Endothelial cell of umbilical vein (primary cell): Measurements from ENCODE around the gene CCDC171. TPM values are rescaled to one million over a fixed set of nuclear protein-coding genes. Genes with fewer than 3 reads are reported as not detected.

Experiments
- BruUV-seq: library from RNA; stranded (reverse); fragments of 400-500 nt; replicated peaks from 2 replicates; lab custom pipeline; 2021; lab: Mats Ljungman, UMichigan
- CTCF ChIA-PET: fragments of 300-600, 350-600 bp; sonication (Branson Sonifier 250); formaldehyde crosslinking; loops from one replicate; lab custom pipeline; 2021; ENCODE audit warnings: antibody characterized with exemption, inconsistent platforms; lab: Charles Lee
- POLR2A ChIA-PET: fragments of 300-600, 350-600 bp; sonication (Branson Sonifier 250); formaldehyde crosslinking; loops from one replicate; lab custom pipeline; 2021; ENCODE audit warnings: antibody characterized with exemption, inconsistent platforms; lab: Charles Lee
- DNase-seq: peaks from one replicate; pipeline ENCODE4 v3.0.0-alpha.2; 2011; ENCODE audit warnings: low read depth, low spot score
- FAIRE-seq: peaks from 2 replicates; lab custom pipeline; 2011; peaks lifted over from hg19 to GRCh38; lab: Jason Lieb, UNC
- H2AFZ ChIP-seq: 2 replicates; pipeline ENCODE4 v1.6.0; 2012; ENCODE audit warnings: low read depth, low read length, control low read depth, inconsistent platforms
- H3K27ac ChIP-seq: 2 replicates; pipeline ENCODE4 v1.5.1; 2011; ENCODE audit warnings: low read depth, mild to moderate bottlenecking, control low read depth, low read length, moderate library complexity; ENCODE audit not compliant: insufficient read depth
- H3K27me3 ChIP-seq, 2 experiments: 2 replicates each; pipeline versions ENCODE4 v1.6.0 to v1.6.1; 2011; ENCODE audit warnings: low read length in 2 of 2, mixed read lengths in 1 of 2; ENCODE audit not compliant: control insufficient read depth in 2 of 2, insufficient read depth in 2 of 2
- H3K36me3 ChIP-seq, 2 experiments: 2 replicates in 1 of 2; 3 replicates in 1 of 2; pipeline ENCODE4 v1.5.1; 2011; ENCODE audit warnings: low read length in 2 of 2, mild to moderate bottlenecking in 1 of 2, moderate library complexity in 1 of 2; ENCODE audit not compliant: control insufficient read depth in 2 of 2, insufficient read depth in 2 of 2; ENCODE audit errors: extremely low read depth in 1 of 2
- H3K4me1 ChIP-seq: 3 replicates; pipeline ENCODE4 v1.5.1; 2011; ENCODE audit warnings: mild to moderate bottlenecking, low read length; ENCODE audit not compliant: control insufficient read depth, insufficient read depth; ENCODE audit errors: extremely low read depth
- H3K4me2 ChIP-seq: 2 replicates; pipeline ENCODE4 v1.6.1; 2011; ENCODE audit warnings: low read length, control low read depth, mixed read lengths; ENCODE audit not compliant: insufficient read depth
- H3K4me3 ChIP-seq, 3 experiments: fragments of 200-600 bp in 1 of 3; sonication (generic), shearing (Covaris generic) in 1 of 3; replicated peaks in 1 of 3; 2 replicates each; pipeline ENCODE4 v1.5.1; 2011 to 2016; ENCODE audit warnings: control low read depth in 3 of 3, low read length in 3 of 3, mild to moderate bottlenecking in 2 of 3, inconsistent platforms in 1 of 3, low read depth in 1 of 3, moderate library complexity in 1 of 3; ENCODE audit not compliant: insufficient read depth in 1 of 3
- H3K79me2 ChIP-seq: 2 replicates; pipeline ENCODE4 v1.6.0; 2012; ENCODE audit warnings: low read length, inconsistent platforms; ENCODE audit not compliant: control insufficient read depth, insufficient read depth
- H3K9ac ChIP-seq: replicated peaks from 2 replicates; pipeline ENCODE3; 2011; ENCODE audit warnings: low read length, control low read depth; ENCODE audit not compliant: insufficient read depth; ENCODE audit errors: extremely low read depth
- H3K9me1 ChIP-seq: replicated peaks from 3 replicates; pipeline ENCODE4 v1.6.0; 2011; ENCODE audit warnings: mild to moderate bottlenecking, low read length; ENCODE audit not compliant: control insufficient read depth, insufficient read depth; ENCODE audit errors: extremely low read depth
- H3K9me3 ChIP-seq: replicated peaks from 2 replicates; pipeline ENCODE4 v1.5.1; 2012; ENCODE audit warnings: low read length, inconsistent platforms; ENCODE audit not compliant: control insufficient read depth, insufficient read depth
- H4K20me1 ChIP-seq: replicated peaks from 2 replicates; pipeline ENCODE3; 2011; ENCODE audit warnings: mild to moderate bottlenecking, low read length; ENCODE audit not compliant: control insufficient read depth, insufficient read depth; ENCODE audit errors: extremely low read depth
- EZH2 ChIP-seq: IDR thresholded peaks from 2 replicates; pipeline ENCODE4 v1.6.1; 2012; ENCODE audit warnings: borderline replicate concordance, low read depth, mild to moderate bottlenecking, moderate library complexity, low read length, inconsistent platforms; ENCODE audit not compliant: severe bottlenecking
- FOS ChIP-seq: IDR thresholded peaks from 2 replicates; pipeline ENCODE4 v1.6.1; 2011; ENCODE audit warnings: mild to moderate bottlenecking, low read length, moderate library complexity, borderline replicate concordance; ENCODE audit not compliant: insufficient read depth
- GATA2 ChIP-seq: IDR thresholded peaks from 2 replicates; pipeline ENCODE4 v1.7.0; 2011; ENCODE audit warnings: low read depth, mild to moderate bottlenecking, moderate library complexity, mixed read lengths, low read length; ENCODE audit not compliant: insufficient read length, insufficient read depth
- JUN ChIP-seq: IDR thresholded peaks from 2 replicates; pipeline ENCODE4 v1.6.1; 2011; ENCODE audit warnings: borderline replicate concordance, low read depth; ENCODE audit not compliant: insufficient read length, insufficient read depth
- MYC ChIP-seq: IDR thresholded peaks from one replicate; pipeline ENCODE4 v1.6.1; 2011; ENCODE audit warnings: mild to moderate bottlenecking, low read depth, low read length
- POLR2A ChIP-seq: IDR thresholded peaks from 2 replicates; pipeline ENCODE4 v1.6.1; 2012; ENCODE audit warnings: low read depth, mild to moderate bottlenecking, control low read depth, low read length
- POLR2AphosphoS5 ChIP-seq: IDR thresholded peaks from 2 replicates; pipeline ENCODE4 v1.6.1; 2012; ENCODE audit warnings: low read depth, mild to moderate bottlenecking, control low read depth, low read length, moderate library complexity; ENCODE audit not compliant: insufficient read depth
- dilution Hi-C: fragments of 300-500 bp; cut with MboI; formaldehyde crosslinking; loops from one replicate; pipeline ENCODE4 v1.15.0; 2019; ENCODE audit warnings: low sequenced_read_pairs; ENCODE audit not compliant: extremely low pct_ligation_motif_present
- intact Hi-C: fragments of 100-400 bp; cut with micrococcal nuclease; formaldehyde crosslinking; loops from one replicate; pipeline ENCODE4 v1.10.0; 2022
- polyA plus RNA-seq, 4 experiments: library from polyadenylated mRNA; depleted of rRNA in 3 of 4; stranded (reverse) in 3 of 4; unstranded in 1 of 4; fragments of >200 nt; gene quantifications; 2 replicates each; pipeline versions ENCODE4 v1.2.1 to v1.2.3, GENCODE V29; 2011 to 2012; ENCODE audit warnings: missing spikeins in 1 of 4
- total RNA-seq: library from RNA; stranded (reverse); gene quantifications from 2 replicates; pipeline ENCODE4 v1.2.3, GENCODE V29; 2021
- TF ChIP-seq, protein P1 (sequence below): IDR thresholded peaks from 2 replicates; pipeline ENCODE4 v1.6.1; 2011; ENCODE audit not compliant: insufficient read depth, insufficient read length
- TF ChIP-seq, protein P2 (sequence below), 2 donors: IDR thresholded peaks; 1 replicate in 1 of 2; 2 replicates in 1 of 2; pipeline ENCODE4 v1.5.1; 2011; ENCODE audit warnings: low read length in 2 of 2, mild to moderate bottlenecking in 2 of 2, moderate library complexity in 2 of 2, control low read depth in 1 of 2, inconsistent platforms in 1 of 2, low read depth in 1 of 2; ENCODE audit not compliant: insufficient read depth in 1 of 2; ENCODE audit errors: extremely low read depth in 1 of 2

The CCDC171 gene
- total and polyA plus RNA-seq, 2 donors (not counting 3 experiments of a cell fraction or from before 2014, with no cell fraction given), result 0.58 to 1.4 TPM

DNA sequence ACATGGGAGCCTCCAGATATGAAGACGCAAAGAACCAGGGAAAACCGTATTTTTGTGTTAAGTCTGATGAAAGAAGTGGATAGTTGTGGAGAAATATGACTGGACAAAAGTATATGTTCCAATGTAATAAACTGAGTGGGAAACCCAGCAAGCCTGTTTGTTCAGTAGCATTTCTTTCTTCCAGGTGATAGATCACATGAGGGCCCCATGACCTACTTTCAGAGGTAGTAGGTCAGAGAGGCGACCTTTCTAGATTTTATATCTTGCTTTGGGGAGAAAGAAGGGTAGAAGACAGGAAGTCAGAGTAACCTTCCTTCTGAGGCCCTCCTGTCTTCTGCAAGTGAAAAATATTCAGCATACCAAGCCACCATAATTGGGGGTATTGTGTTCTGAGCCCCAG lies 31.5 kb downstream of the CCDC171 start:
- no peaks in the 10 kb centered on the region for H3K9me1 ChIP-seq
- no peak overlapping the region for H3K9ac ChIP-seq
- no peak overlapping the region for H3K27ac ChIP-seq
- TF ChIP-seq MYC (no peak), JUN (no peak), FOS (no peak), EZH2 (no peak), GATA2 (no peak), POLR2AphosphoS5 (no peak), POLR2A (no peak)
- TF ChIP-seq, protein P1, sequence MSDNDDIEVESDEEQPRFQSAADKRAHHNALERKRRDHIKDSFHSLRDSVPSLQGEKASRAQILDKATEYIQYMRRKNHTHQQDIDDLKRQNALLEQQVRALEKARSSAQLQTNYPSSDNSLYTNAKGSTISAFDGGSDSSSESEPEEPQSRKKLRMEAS, result no peak
- TF ChIP-seq, protein P2, sequence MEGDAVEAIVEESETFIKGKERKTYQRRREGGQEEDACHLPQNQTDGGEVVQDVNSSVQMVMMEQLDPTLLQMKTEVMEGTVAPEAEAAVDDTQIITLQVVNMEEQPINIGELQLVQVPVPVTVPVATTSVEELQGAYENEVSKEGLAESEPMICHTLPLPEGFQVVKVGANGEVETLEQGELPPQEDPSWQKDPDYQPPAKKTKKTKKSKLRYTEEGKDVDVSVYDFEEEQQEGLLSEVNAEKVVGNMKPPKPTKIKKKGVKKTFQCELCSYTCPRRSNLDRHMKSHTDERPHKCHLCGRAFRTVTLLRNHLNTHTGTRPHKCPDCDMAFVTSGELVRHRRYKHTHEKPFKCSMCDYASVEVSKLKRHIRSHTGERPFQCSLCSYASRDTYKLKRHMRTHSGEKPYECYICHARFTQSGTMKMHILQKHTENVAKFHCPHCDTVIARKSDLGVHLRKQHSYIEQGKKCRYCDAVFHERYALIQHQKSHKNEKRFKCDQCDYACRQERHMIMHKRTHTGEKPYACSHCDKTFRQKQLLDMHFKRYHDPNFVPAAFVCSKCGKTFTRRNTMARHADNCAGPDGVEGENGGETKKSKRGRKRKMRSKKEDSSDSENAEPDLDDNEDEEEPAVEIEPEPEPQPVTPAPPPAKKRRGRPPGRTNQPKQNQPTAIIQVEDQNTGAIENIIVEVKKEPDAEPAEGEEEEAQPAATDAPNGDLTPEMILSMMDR (IDR thresholded peaks at IDR 0.05; ENCODE audit: extremely low read depth in 1 of 2, insufficient read depth in 1 of 2, low read depth in 1 of 2, low read length in 2 of 2), result no peak
- no peaks in the 10 kb centered on the region for H3K79me2 ChIP-seq
- intact Hi-C loops, result no loop called here
- no peak for FAIRE-seq
- H3K4me3 ChIP-seq, result no peak overlapping the region
- no peak overlapping the region for H3K4me2 ChIP-seq
- DNase-seq, result no peak
- no peaks in the 10 kb centered on the region for H3K9me3 ChIP-seq
- H4K20me1 ChIP-seq, result no peaks in the 10 kb centered on the region
- no peaks in the 10 kb centered on the region for H3K27me3 ChIP-seq
- POLR2A ChIA-PET, result no interaction called here
- H3K36me3 ChIP-seq, result no peaks in the 10 kb centered on the region
- no TSS peak for BruUV-seq
- CTCF ChIA-PET, result no interaction called here
- dilution Hi-C loops, result no loop called here
- no peak overlapping the region for H2AFZ ChIP-seq
- H3K4me1 ChIP-seq, result no peaks in the 10 kb centered on the region
